Astrocyte (in vitro differentiated cells and primary cell): Measurements from ENCODE around the gene FAM177B. TPM values are rescaled to one million over a fixed set of nuclear protein-coding genes. Genes with fewer than 3 reads are reported as not detected.

Experiments
- DNase-seq: peaks from one replicate; pipeline ENCODE4 v3.0.0-alpha.2; 2010; ENCODE audit warnings: low read depth
- FAIRE-seq: peaks from 2 replicates; lab custom pipeline; 2011; peaks lifted over from hg19 to GRCh38; lab: Jason Lieb, UNC
- H2AFZ ChIP-seq: 2 replicates; pipeline ENCODE4 v1.6.0; 2012; ENCODE audit warnings: low read depth, low read length, inconsistent platforms
- H3K27ac ChIP-seq: 2 replicates; pipeline ENCODE4 v1.5.1; 2011; ENCODE audit warnings: low read depth, low read length, inconsistent platforms
- H3K27me3 ChIP-seq: 2 replicates; pipeline ENCODE4 v1.6.0; 2011; ENCODE audit warnings: low read length, inconsistent platforms; ENCODE audit not compliant: insufficient read depth
- H3K36me3 ChIP-seq: 2 replicates; pipeline ENCODE4 v1.5.1; 2011; ENCODE audit warnings: low read length, inconsistent platforms; ENCODE audit not compliant: insufficient read depth
- H3K4me1 ChIP-seq: 2 replicates; pipeline ENCODE4 v1.5.1; 2011; ENCODE audit warnings: low read length, inconsistent platforms; ENCODE audit not compliant: insufficient read depth
- H3K4me2 ChIP-seq: 2 replicates; pipeline ENCODE4 v1.6.0; 2012; ENCODE audit warnings: low read length, inconsistent platforms
- H3K4me3 ChIP-seq: 2 replicates; pipeline ENCODE4 v1.5.1; 2011; ENCODE audit warnings: low read depth, mild to moderate bottlenecking, low read length, inconsistent platforms; ENCODE audit not compliant: insufficient read depth
- H3K79me2 ChIP-seq: 2 replicates; pipeline ENCODE4 v1.6.0; 2012; ENCODE audit warnings: mild to moderate bottlenecking, low read length, inconsistent platforms; ENCODE audit not compliant: insufficient read depth
- H3K9ac ChIP-seq: 2 replicates; pipeline ENCODE4 v1.6.0; 2012; ENCODE audit warnings: mild to moderate bottlenecking, low read length, inconsistent platforms
- H3K9me3 ChIP-seq: 2 replicates; pipeline ENCODE4 v1.5.1; 2012; ENCODE audit warnings: low read depth, mild to moderate bottlenecking, low read length, inconsistent platforms; ENCODE audit not compliant: insufficient read depth
- H4K20me1 ChIP-seq: 2 replicates; pipeline ENCODE4 v1.6.0; 2012; ENCODE audit warnings: low read length, inconsistent platforms; ENCODE audit not compliant: insufficient read depth
- H3K27ac Mint-ChIP-seq: one replicate; pipeline ENCODE4 v1.8.0; 2021; ENCODE audit warnings: mild to moderate bottlenecking, mixed read lengths; ENCODE audit not compliant: unreplicated experiment
- H3K27me3 Mint-ChIP-seq: one replicate; pipeline ENCODE4 v1.8.0; 2021; ENCODE audit warnings: low read depth, mixed read lengths; ENCODE audit not compliant: unreplicated experiment
- H3K36me3 Mint-ChIP-seq: one replicate; pipeline ENCODE4 v1.8.0; 2021; ENCODE audit warnings: low read depth, mixed read lengths; ENCODE audit not compliant: unreplicated experiment
- H3K4me1 Mint-ChIP-seq: one replicate; pipeline ENCODE4 v1.8.0; 2021; ENCODE audit warnings: low read depth, mixed read lengths; ENCODE audit not compliant: unreplicated experiment
- H3K4me3 Mint-ChIP-seq: one replicate; pipeline ENCODE4 v1.8.0; 2021; ENCODE audit warnings: mild to moderate bottlenecking, moderate library complexity, mixed read lengths; ENCODE audit not compliant: unreplicated experiment
- H3K9me3 Mint-ChIP-seq: one replicate; pipeline ENCODE4 v1.8.0; 2021; ENCODE audit warnings: mild to moderate bottlenecking, mixed read lengths; ENCODE audit not compliant: unreplicated experiment
- CTCF ChIP-seq: IDR thresholded peaks from 2 replicates; pipeline ENCODE4 v1.5.1; 2011; ENCODE audit warnings: low read depth, mild to moderate bottlenecking, inconsistent platforms, low read length, moderate library complexity; ENCODE audit not compliant: insufficient read depth
- EZH2 ChIP-seq: IDR thresholded peaks from 2 replicates; pipeline ENCODE4 v1.6.1; 2012; ENCODE audit warnings: mild to moderate bottlenecking, low read length, inconsistent platforms; ENCODE audit not compliant: insufficient read depth
- total RNA-seq: library from RNA; stranded (reverse); gene quantifications from 2 replicates; pipeline ENCODE4 v1.2.1, GENCODE V29; 2021

Gene FAM177B
- total RNA-seq, 1 donor from 2014 or later, result not detected

- no peaks in the 10 kb centered on the region for H3K27me3 Mint-ChIP-seq
- Histone ChIP-seq H3K9ac (no peak overlapping the region), H3K27me3 (no peaks in the 10 kb centered on the region), H3K79me2 (peaks cover 85% of the 10 kb centered on the region), H3K4me3 (no peak overlapping the region), H3K27ac (no peak overlapping the region), H3K9me3 (no peaks in the 10 kb centered on the region), H3K36me3 (no peaks in the 10 kb centered on the region), H4K20me1 (peaks cover 21% of the 10 kb centered on the region), H3K4me1 (peaks cover 10% of the 10 kb centered on the region), H2AFZ (no peak overlapping the region), H3K4me2 (peak overlapping the region; percentile 86)
- H3K4me1 Mint-ChIP-seq, result peaks cover 14% of the 10 kb centered on the region
- no peak for TF ChIP-seq CTCF
- H3K9me3 Mint-ChIP-seq, result no peaks in the 10 kb centered on the region
- H3K36me3 Mint-ChIP-seq, result peaks cover 3% of the 10 kb centered on the region
- H3K27ac Mint-ChIP-seq, result no peak overlapping the region
- FAIRE-seq, result no peak
- peak overlapping the region; percentile 97 for H3K4me3 Mint-ChIP-seq
- no peak for DNase-seq
Measured at GRCh38 chr1:222709700-222710153, 27.3 kb upstream of the FAM177B start.

DNA sequence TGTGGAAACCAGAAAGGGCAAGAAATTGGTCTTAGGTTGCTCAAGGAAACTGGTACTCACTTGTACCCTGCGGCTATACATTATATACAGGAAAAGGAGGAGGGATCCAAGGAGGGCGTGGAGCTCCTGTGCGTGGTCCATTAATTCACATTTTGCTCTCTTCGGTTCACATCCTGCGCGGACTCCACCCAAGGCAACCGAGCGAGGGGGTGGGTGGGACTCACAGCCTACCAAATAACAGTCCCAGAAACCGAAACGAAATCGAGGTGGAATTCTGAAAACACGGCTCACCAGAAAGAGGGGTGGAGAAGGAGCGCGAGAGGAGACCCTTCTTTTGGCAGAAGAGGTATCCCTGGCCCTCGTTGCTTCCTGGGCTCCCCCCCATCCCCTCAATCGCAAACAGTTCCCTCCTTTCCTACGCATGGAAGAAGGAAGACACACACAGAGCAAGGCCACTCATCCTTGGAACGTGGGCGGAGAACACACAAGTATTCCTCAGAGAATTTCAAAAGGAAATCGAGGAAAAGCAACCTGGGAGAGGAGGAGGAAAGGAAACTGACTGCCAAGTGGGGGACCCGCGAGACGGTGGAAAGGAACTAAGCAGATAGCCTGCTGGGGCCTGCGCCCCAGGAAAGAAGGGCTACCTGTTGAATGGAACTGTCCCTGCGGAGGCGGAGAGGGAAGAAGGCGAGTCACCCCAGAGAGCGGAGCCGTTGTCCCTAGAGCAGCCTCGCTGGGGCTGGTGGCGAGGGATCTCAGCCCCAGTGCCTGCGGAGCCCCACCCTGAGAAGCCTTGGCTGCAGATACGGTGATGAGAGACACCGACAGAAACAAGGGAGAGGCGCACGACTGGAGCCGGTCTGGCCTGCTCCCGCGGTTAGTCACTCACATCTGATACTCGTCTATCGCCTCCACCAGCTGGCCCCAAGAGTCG is 25.4 kb upstream of the FAM177B start:
- FAIRE-seq (no peak), DNase-seq (peak; percentile 45)
- H2AFZ ChIP-seq, result peak overlapping the region; percentile 72
- Mint-ChIP-seq H3K27me3 (no peaks in the 10 kb centered on the region), H3K27ac (peak overlapping the region; percentile 79), H3K4me1 (peaks cover 14% of the 10 kb centered on the region), H3K4me3 (peak overlapping the region; percentile 97), H3K9me3 (no peaks in the 10 kb centered on the region), H3K36me3 (peaks cover 3% of the 10 kb centered on the region)
- TF ChIP-seq CTCF (no peak), EZH2 (no peak)
- H3K27me3 ChIP-seq, result no peaks in the 10 kb centered on the region
- peaks cover 10% of the 10 kb centered on the region for H3K4me1 ChIP-seq
- peak overlapping the region; percentile 86 for H3K4me2 ChIP-seq
- H4K20me1 ChIP-seq, result peaks cover 8% of the 10 kb centered on the region
- peak overlapping the region; percentile 94 for H3K9ac ChIP-seq
- H3K4me3 ChIP-seq, result peak overlapping the region; percentile 91
- H3K36me3 ChIP-seq, result no peaks in the 10 kb centered on the region
- peak overlapping the region; percentile 87 for H3K27ac ChIP-seq
- H3K79me2 ChIP-seq, result peaks cover 71% of the 10 kb centered on the region
- H3K9me3 ChIP-seq, result no peaks in the 10 kb centered on the region
